ENCODE data around the gene KMT2E.

DNA sequence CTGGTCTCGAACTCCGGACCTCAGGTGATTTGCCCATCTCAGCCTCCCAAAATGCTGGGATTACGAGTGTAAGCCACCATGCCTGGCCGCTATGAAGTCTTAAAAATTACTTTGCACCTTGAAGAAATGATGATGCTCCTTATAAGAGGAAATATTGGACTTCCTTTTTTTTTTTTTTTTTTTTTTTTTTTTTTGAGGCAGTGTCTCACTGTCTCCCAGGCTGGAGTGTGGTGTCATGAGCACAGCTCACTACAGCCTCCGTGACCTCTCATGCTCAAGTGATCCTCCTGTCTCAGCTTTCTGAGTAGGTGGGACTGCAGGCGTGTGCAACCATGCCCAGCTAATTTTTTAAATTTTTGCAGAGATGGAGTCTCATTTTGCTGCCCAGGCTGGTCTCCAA is 65.3 kb downstream of the KMT2E start:
- TF ChIP-seq CTCF (IDR thresholded peaks at IDR 0.05; ENCODE audit: insufficient read depth, low read depth, low read length) (no peak), EZH2 (IDR thresholded peaks at IDR 0.05; ENCODE audit: insufficient read depth, low read length) (no peak)
